Measurements from ENCODE around the gene CSNK2A3. TPM values are rescaled to one million over a fixed set of nuclear protein-coding genes. Genes with fewer than 3 reads are reported as not detected.

Gene CSNK2A3
- total RNA-seq, 1 experiment from 2014 or later = 2.3 TPM

DNA sequence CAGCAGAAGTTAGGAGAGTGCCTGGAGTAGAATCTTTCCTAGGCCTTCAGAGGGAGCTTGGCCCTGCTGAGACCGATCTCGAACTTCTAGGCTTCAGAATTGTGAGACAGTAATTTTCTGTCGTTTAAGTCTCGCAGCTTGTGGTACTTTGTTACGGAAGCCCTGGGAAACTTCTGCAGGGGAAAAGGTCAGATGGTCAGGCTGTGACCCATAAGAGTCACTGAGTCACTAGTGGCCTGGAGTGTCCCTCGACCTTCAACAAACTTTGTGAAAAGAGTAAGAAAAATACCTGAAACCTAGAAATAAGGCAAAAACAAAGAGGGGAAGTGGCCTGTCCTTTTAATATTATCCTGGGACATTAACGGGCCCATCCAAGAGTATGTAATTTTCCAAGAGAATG lies 34.6 kb downstream of the CSNK2A3 start:
- no peak overlapping the region for H2AFZ ChIP-seq (ENCODE audit: low read length)
- H3K4me3 ChIP-seq (ENCODE audit: low read length) = no peak overlapping the region
- H3K9me3 ChIP-seq (ENCODE audit: low read length) = no peaks in the 10 kb centered on the region
- no peaks in the 10 kb centered on the region for H3F3A ChIP-seq (ENCODE audit: low read length, unreplicated experiment)
- no peak for DNase-seq
- no peaks in the 10 kb centered on the region for H3K36me3 ChIP-seq (ENCODE audit: low read depth, low read length)
- no peaks in the 10 kb centered on the region for H4K20me1 ChIP-seq (ENCODE audit: low read length)
- no peaks in the 10 kb centered on the region for H3K9me2 ChIP-seq (replicated peaks; ENCODE audit: low read length)
- no peaks in the 10 kb centered on the region for H3K79me2 ChIP-seq (ENCODE audit: low read length)
- CTCF ChIA-PET = no interaction called here
- BruUV-seq (replicated peaks) = no TSS peak
- no peak overlapping the region for H3K27ac ChIP-seq (ENCODE audit: low read length)
- intact Hi-C loops (cut with micrococcal nuclease) = no loop called here
- no peaks in the 10 kb centered on the region for H3K27me3 ChIP-seq (ENCODE audit: low read length)
- H3K9ac ChIP-seq (ENCODE audit: low read length) = no peak overlapping the region
- H3K4me2 ChIP-seq (ENCODE audit: low read length) = no peak overlapping the region
- ATAC-seq = no peak
- POLR2A ChIA-PET (ENCODE audit: unreplicated experiment) = interaction anchor here (0.6 kb wide), 1 partner anchor 303 kb away, joined by 3 read pairs; the partner anchor contains the start of gene GALNT18
- peaks cover 7% of the 10 kb centered on the region for H3K4me1 ChIP-seq (ENCODE audit: insufficient read depth, low read length)
- TF ChIP-seq, protein P1, sequence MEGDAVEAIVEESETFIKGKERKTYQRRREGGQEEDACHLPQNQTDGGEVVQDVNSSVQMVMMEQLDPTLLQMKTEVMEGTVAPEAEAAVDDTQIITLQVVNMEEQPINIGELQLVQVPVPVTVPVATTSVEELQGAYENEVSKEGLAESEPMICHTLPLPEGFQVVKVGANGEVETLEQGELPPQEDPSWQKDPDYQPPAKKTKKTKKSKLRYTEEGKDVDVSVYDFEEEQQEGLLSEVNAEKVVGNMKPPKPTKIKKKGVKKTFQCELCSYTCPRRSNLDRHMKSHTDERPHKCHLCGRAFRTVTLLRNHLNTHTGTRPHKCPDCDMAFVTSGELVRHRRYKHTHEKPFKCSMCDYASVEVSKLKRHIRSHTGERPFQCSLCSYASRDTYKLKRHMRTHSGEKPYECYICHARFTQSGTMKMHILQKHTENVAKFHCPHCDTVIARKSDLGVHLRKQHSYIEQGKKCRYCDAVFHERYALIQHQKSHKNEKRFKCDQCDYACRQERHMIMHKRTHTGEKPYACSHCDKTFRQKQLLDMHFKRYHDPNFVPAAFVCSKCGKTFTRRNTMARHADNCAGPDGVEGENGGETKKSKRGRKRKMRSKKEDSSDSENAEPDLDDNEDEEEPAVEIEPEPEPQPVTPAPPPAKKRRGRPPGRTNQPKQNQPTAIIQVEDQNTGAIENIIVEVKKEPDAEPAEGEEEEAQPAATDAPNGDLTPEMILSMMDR (conservative IDR thresholded peaks at IDR 0.05; ENCODE audit: low read depth, low read length) = no peak
- TF ChIP-seq EZH2phosphoT487 (IDR thresholded peaks at IDR 0.05; ENCODE audit: borderline replicate concordance, low read length) (no peak), EZH2 (IDR thresholded peaks at IDR 0.05; ENCODE audit: low read length, unreplicated experiment) (no peak)

DNA sequence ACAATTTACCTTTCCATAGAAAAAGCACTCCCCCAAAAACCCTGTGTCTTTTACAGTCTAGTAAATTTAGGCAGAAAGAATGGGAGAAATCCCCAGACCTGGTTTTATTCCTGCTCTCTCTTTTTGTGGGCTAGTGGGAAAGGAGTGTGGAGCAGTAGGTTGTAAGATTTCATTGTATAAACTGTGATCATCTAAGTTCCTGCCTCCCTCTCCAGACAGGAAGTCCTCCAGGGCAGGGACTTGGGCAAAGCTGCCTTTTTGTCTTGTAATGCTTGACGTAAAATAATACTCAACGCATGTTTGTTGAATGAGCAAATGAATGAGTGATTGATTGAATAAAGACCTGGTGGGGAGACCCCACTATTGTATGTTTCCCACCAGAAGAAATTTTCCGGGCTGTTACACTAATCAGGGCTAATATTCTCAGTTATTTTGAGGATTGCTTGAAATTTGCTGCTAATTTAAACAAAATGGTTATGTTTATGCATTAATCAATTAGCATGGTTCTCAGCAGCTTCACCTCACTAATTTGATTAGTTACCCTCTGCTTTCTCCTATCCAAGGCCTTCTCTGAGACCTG lies 36.3 kb downstream of the CSNK2A3 start:
- H4K20me1 ChIP-seq (ENCODE audit: low read length) = no peaks in the 10 kb centered on the region
- H2AFZ ChIP-seq (ENCODE audit: low read length) = no peak overlapping the region
- no peaks in the 10 kb centered on the region for H3K9me2 ChIP-seq (replicated peaks; ENCODE audit: low read length)
- no peaks in the 10 kb centered on the region for H3K79me2 ChIP-seq (ENCODE audit: low read length)
- no peaks in the 10 kb centered on the region for H3K9me3 ChIP-seq (ENCODE audit: low read length)
- DNase-seq (no peak), ATAC-seq (no peak)
- ChIA-PET CTCF (no interaction called here), POLR2A (ENCODE audit: unreplicated experiment) (no interaction called here)
- H3K4me3 ChIP-seq (ENCODE audit: low read length) = no peak overlapping the region
- intact Hi-C loops (cut with micrococcal nuclease) = no loop called here
- no peaks in the 10 kb centered on the region for H3K36me3 ChIP-seq (ENCODE audit: low read depth, low read length)
- H3K9ac ChIP-seq (ENCODE audit: low read length) = no peak overlapping the region
- no peaks in the 10 kb centered on the region for H3K27me3 ChIP-seq (ENCODE audit: low read length)
- H3K4me2 ChIP-seq (ENCODE audit: low read length) = no peak overlapping the region
- BruUV-seq (replicated peaks) = no TSS peak
- no peak overlapping the region for H3K27ac ChIP-seq (ENCODE audit: low read length)
- TF ChIP-seq EZH2 (IDR thresholded peaks at IDR 0.05; ENCODE audit: low read length, unreplicated experiment) = no peak
- TF ChIP-seq, protein P1 (conservative IDR thresholded peaks at IDR 0.05; ENCODE audit: low read depth, low read length) = no peak
- TF ChIP-seq EZH2phosphoT487 (IDR thresholded peaks at IDR 0.05; ENCODE audit: borderline replicate concordance, low read length) = no peak
- H3K4me1 ChIP-seq (ENCODE audit: insufficient read depth, low read length) = peaks cover 15% of the 10 kb centered on the region
- H3F3A ChIP-seq (ENCODE audit: low read length, unreplicated experiment) = no peaks in the 10 kb centered on the region

DNA sequence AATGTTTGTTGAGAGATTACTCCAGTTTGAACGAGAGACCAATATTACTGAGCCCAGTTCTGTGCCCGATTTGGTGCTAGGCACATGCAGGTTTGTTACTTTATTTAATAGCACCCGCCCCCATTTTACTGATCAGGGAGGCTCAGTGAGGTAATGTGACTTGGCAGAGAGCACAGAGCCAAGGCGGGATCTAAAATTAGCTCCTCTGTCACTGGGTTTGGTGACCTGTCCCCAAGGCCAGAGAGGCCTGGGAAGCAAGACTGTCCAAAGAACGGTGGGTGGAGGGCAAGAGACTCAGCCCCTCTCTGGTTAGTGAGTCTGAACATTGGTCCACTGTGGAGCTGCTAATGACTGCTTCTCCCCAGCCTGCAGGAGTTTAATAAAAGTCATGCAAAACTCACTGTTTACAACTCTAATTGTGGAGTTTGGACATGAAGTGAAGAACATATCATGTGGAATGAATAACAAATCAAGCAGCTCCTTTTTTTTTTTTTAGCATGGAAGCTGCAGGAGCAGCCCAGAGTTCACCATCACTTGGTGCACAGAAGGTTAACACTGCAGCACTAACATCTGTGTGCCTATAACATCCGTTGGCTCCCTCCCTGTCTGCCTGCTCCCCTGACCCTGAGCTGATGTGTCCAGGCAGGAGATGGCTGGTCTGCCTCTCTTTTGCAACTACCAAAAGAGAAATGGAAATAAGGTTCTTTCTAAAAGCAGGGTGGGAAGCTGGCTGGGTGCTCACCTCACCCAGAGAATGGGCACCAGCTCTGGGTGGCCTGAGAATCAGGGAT lies 39.0 kb downstream of the CSNK2A3 start:
- no peak overlapping the region for H2AFZ ChIP-seq (ENCODE audit: low read length)
- DNase-seq (no peak), ATAC-seq (no peak)
- no peaks in the 10 kb centered on the region for H4K20me1 ChIP-seq (ENCODE audit: low read length)
- CTCF ChIA-PET = no interaction called here
- no TSS peak for BruUV-seq (replicated peaks)
- no peaks in the 10 kb centered on the region for H3K79me2 ChIP-seq (ENCODE audit: low read length)
- no peaks in the 10 kb centered on the region for H3K9me2 ChIP-seq (replicated peaks; ENCODE audit: low read length)
- intact Hi-C loops (cut with micrococcal nuclease) = no loop called here
- H3K4me3 ChIP-seq (ENCODE audit: low read length) = no peak overlapping the region
- H3K4me2 ChIP-seq (ENCODE audit: low read length) = 0 out of 2 replicates have a peak overlapping the region, but pooled peaks have one; percentile 0
- peak overlapping the region; percentile 22 for H3K27ac ChIP-seq (ENCODE audit: low read length)
- no peaks in the 10 kb centered on the region for H3K36me3 ChIP-seq (ENCODE audit: low read depth, low read length)
- H3K27me3 ChIP-seq (ENCODE audit: low read length) = no peaks in the 10 kb centered on the region
- H3K9me3 ChIP-seq (ENCODE audit: low read length) = no peaks in the 10 kb centered on the region
- POLR2A ChIA-PET (ENCODE audit: unreplicated experiment) = no interaction called here
- TF ChIP-seq EZH2phosphoT487 (IDR thresholded peaks at IDR 0.05; ENCODE audit: borderline replicate concordance, low read length) (no peak), EZH2 (IDR thresholded peaks at IDR 0.05; ENCODE audit: low read length, unreplicated experiment) (no peak)
- TF ChIP-seq, protein P1 (conservative IDR thresholded peaks at IDR 0.05; ENCODE audit: low read depth, low read length) = no peak
- no peak overlapping the region for H3K9ac ChIP-seq (ENCODE audit: low read length)
- peaks cover 15% of the 10 kb centered on the region for H3K4me1 ChIP-seq (ENCODE audit: insufficient read depth, low read length)
- no peaks in the 10 kb centered on the region for H3F3A ChIP-seq (ENCODE audit: low read length, unreplicated experiment)
